GM12873 (cell line): ENCODE data around the gene ZNF44.

Experiments used
- CTCF ChIP-seq: IDR thresholded peaks from 2 replicates; pipeline ENCODE4 v1.5.1; 2012; ENCODE audit warnings: low read depth, mild to moderate bottlenecking, moderate library complexity, low read length, control low read depth; ENCODE audit not compliant: insufficient read depth; ENCODE audit errors: missing control alignments

The ZNF44 gene

GRCh38 chr19:12314553-12314952 is 19.9 kb upstream of the ZNF44 start:
- TF ChIP-seq CTCF: no peak

DNA sequence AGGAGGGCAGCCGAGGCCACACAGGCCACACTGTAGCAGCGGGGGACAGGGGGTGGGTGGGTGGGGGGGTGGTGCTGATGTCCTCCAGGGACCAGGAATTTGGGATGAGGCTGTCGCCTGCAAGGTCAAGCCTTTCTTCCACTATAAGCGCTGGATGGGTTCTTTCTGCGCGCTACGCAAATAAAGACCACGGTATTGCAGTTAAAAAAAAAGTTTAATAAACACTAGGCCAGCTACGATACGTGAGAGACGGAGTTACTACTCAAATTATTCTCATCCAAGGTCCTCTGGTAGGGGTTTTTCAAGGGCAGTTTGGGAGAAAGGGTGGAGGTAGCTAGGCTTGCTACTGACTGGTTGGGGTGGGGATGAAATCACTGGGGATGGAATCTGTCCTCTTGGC is 508 bp upstream of the ZNF44 start:
- TF ChIP-seq CTCF: no peak

- TF ChIP-seq CTCF: no peak
These were observed 870 bp downstream of the ZNF44 start for GRCh38 chr19:12293777-12294248.

- TF ChIP-seq CTCF: no peak
These were observed 5.0 kb downstream of the ZNF44 start for GRCh38 chr19:12289790-12290065.

DNA sequence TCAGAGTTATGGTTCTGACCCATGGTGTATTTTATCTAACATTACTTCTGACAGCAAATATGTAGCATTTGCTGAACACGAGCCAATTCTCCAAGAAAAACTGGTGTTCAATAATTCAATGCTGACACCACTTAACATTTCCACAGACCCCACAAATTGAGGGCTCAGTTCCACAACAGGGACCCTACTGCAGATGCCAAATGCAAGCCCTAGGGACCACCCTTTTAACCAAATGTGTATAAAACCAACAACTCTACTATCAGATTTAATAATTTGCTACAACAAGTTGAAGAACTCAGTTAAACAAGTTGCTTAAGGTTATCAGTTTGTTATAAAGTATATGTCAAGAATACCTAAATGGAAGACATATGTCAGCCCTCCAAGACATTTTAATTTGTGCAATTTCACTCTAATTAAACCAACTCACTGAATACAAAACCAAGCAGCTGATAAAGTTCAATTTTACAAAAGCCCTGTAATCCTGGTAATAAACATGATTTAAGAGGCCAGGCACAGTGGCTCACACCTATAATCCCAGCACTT is 6.7 kb downstream of the ZNF44 start:
- no peak for TF ChIP-seq CTCF

DNA sequence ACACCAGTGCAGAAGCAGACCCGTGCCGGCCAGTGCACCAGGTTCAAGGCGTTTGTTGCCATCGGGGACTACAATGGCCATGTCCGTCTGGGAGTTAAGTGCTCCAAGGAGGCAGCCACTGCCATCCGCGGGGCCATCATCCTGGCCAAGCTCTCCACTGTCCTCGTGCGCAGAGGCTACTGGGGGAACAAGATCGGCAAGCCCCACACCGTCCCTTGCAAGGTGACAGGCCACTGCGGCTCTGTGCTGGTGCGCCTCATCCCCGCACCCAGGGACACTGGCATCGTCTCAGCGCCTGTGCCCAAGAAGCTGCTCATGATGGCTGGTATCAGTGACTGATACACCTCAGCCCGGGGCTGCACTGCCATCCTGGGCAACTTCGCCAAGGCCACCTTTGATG is 10.1 kb downstream of the ZNF44 start:
- TF ChIP-seq CTCF: no peak

- no peak for TF ChIP-seq CTCF
These were observed 10.5 kb downstream of the ZNF44 start for GRCh38 chr19:12284226-12284625.

DNA sequence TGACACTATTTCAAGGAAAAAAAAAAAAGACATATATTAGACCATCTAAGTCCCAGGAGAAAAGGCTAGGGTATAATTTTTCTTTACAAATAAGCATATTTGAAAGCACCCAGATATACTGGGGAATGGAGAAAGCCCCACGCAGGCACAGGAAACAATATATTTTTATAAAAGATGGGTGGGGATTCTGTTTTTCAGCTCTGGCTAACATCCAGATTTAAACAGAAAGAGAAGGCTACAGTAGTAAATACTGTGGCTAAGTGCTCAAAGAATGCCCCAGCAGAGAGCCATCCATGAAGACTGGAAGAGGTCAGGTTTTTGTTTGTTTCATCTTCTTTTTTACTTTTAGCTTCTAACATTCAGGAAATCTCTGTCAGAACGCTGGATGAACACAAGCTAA is 16.0 kb downstream of the ZNF44 start:
- no peak for TF ChIP-seq CTCF
